PC-9 (cell line): Measurements from ENCODE around the gene NF1. TPM values are rescaled to one million over a fixed set of nuclear protein-coding genes. Genes with fewer than 3 reads are reported as not detected.

Experiments used
- BruUV-seq: library from RNA; stranded (reverse); fragments of 400-500 nt; replicated peaks from 2 replicates; lab custom pipeline; 2021; lab: Mats Ljungman, UMichigan
- CTCF ChIA-PET: fragments of 300-600 bp; sonication (Branson Sonifier 250); formaldehyde crosslinking; loops from one replicate; lab custom pipeline; 2022; ENCODE audit warnings: antibody characterized with exemption; lab: Charles Lee
- POLR2A ChIA-PET: fragments of 300-600 bp; sonication (Branson Sonifier 250); formaldehyde crosslinking; loops from one replicate; lab custom pipeline; 2022; ENCODE audit warnings: antibody characterized with exemption; ENCODE audit not compliant: unreplicated experiment; lab: Charles Lee
- DNase-seq, 2 experiments: peaks; one replicate each; pipeline versions ENCODE4 v3.0.0 to v3.0.0-alpha.2; 2015 to 2022; ENCODE audit warnings: mixed read lengths in 1 of 2
- H2AFZ ChIP-seq: fragments of 200-600 bp; sonication (generic); 2 replicates; pipeline ENCODE4 v1.8.1; 2017; ENCODE audit warnings: antibody characterized with exemption
- H3F3A ChIP-seq: fragments of 200-600 bp; sonication (generic); 2 replicates; pipeline ENCODE4 v1.8.1; 2017; ENCODE audit warnings: antibody characterized with exemption, mild to moderate bottlenecking, low read depth; ENCODE audit not compliant: insufficient read depth
- H3K27ac ChIP-seq: fragments of 200-600 bp; sonication (generic); 2 replicates; pipeline ENCODE4 v1.6.1; 2016; ENCODE audit warnings: mixed run types
- H3K27me3 ChIP-seq: fragments of 200-600 bp; sonication (generic); 2 replicates; pipeline ENCODE4 v1.6.1; 2016; ENCODE audit warnings: low read depth, mixed run types; ENCODE audit not compliant: insufficient read depth
- H3K36me3 ChIP-seq: fragments of 200-600 bp; sonication (generic); 2 replicates; pipeline ENCODE4 v1.6.1; 2016; ENCODE audit warnings: low read depth, mixed run types
- H3K4me1 ChIP-seq: fragments of 200-600 bp; sonication (generic); replicated peaks from 2 replicates; pipeline ENCODE4 v1.6.1; 2016; ENCODE audit warnings: mixed run types; ENCODE audit not compliant: insufficient read depth
- H3K4me2 ChIP-seq: fragments of 200-600 bp; sonication (generic); 2 replicates; pipeline ENCODE4 v1.6.1; 2017; ENCODE audit warnings: mixed run types
- H3K4me3 ChIP-seq: fragments of 200-600 bp; sonication (generic); 2 replicates; pipeline ENCODE4 v1.6.1; 2016; ENCODE audit warnings: mixed run types
- H3K79me2 ChIP-seq: fragments of 200-600 bp; sonication (generic); 2 replicates; pipeline ENCODE4 v1.6.1; 2017; ENCODE audit warnings: low read depth, mixed run types
- H3K9me2 ChIP-seq: fragments of 200-600 bp; sonication (generic); 2 replicates; pipeline ENCODE4 v1.8.1; 2017; ENCODE audit warnings: mild to moderate bottlenecking; ENCODE audit not compliant: insufficient read depth
- H3K9me3 ChIP-seq: fragments of 200-600 bp; sonication (generic); 2 replicates; pipeline ENCODE4 v1.8.1; 2016; ENCODE audit warnings: low read depth; ENCODE audit not compliant: insufficient read depth
- H4K20me1 ChIP-seq: fragments of 200-600 bp; sonication (generic); 2 replicates; pipeline ENCODE4 v1.8.1; 2017; ENCODE audit not compliant: insufficient read depth
- EZH2 ChIP-seq: fragments of 200-600 bp; sonication (generic); IDR thresholded peaks from 2 replicates; pipeline ENCODE4 v1.8.0; 2017; ENCODE audit warnings: antibody characterized with exemption, low read depth
- intact Hi-C: fragments of 100-400 bp; cut with micrococcal nuclease; formaldehyde crosslinking; loops from one replicate; pipeline ENCODE4 v1.10.0; 2022; ENCODE audit not compliant: unreplicated experiment
- total RNA-seq: library from RNA; stranded (reverse); gene quantifications from 2 replicates; pipeline ENCODE4 v1.2.3, GENCODE V29; 2021
- TF ChIP-seq, protein P1 (sequence below): fragments of 200-600 bp; sonication (generic); conservative IDR thresholded peaks from 2 replicates; pipeline ENCODE4 v1.6.1; 2017; ENCODE audit warnings: mixed run types, antibody characterized with exemption, mild to moderate bottlenecking, moderate library complexity

Gene NF1
- total RNA-seq, 1 experiment from 2014 or later: 61.0 TPM

DNA sequence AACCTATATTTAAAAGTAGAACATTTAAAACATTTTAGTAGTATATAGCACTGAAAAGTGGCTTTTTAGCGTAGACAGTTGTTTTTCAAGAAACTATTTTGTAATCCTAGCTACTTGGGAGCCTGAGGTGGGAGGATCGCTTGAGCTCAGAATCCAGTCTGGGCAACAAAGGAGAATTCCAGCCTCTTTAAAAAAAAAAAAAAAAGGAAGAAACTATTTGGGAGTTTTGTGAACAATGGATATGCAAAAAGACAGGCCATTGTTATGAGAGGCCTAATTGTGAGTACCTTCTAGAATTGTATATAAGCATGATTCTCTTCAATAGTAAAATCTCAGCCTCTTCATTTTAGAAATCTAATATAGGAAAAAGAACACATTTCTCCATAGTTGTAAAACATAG is 184.6 kb downstream of the NF1 start:
- no TSS peak for BruUV-seq
- Histone ChIP-seq H3K36me3 (no peaks in the 10 kb centered on the region; the same call in 1 of the 2 replicates), H3K79me2 (no peaks in the 10 kb centered on the region), H2AFZ (no peak overlapping the region), H4K20me1 (no peaks in the 10 kb centered on the region), H3K27me3 (no peaks in the 10 kb centered on the region), H3K4me1 (no peaks in the 10 kb centered on the region), H3K4me3 (no peak overlapping the region), H3F3A (no peaks in the 10 kb centered on the region), H3K27ac (no peak overlapping the region), H3K9me2 (no peaks in the 10 kb centered on the region), H3K9me3 (no peaks in the 10 kb centered on the region), H3K4me2 (no peak overlapping the region)
- DNase-seq: no peak
- no peak for TF ChIP-seq EZH2
- TF ChIP-seq, protein P1, sequence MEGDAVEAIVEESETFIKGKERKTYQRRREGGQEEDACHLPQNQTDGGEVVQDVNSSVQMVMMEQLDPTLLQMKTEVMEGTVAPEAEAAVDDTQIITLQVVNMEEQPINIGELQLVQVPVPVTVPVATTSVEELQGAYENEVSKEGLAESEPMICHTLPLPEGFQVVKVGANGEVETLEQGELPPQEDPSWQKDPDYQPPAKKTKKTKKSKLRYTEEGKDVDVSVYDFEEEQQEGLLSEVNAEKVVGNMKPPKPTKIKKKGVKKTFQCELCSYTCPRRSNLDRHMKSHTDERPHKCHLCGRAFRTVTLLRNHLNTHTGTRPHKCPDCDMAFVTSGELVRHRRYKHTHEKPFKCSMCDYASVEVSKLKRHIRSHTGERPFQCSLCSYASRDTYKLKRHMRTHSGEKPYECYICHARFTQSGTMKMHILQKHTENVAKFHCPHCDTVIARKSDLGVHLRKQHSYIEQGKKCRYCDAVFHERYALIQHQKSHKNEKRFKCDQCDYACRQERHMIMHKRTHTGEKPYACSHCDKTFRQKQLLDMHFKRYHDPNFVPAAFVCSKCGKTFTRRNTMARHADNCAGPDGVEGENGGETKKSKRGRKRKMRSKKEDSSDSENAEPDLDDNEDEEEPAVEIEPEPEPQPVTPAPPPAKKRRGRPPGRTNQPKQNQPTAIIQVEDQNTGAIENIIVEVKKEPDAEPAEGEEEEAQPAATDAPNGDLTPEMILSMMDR: no peak
- CTCF ChIA-PET: no interaction called here
- intact Hi-C loops: no loop called here
- POLR2A ChIA-PET: no interaction called here

DNA sequence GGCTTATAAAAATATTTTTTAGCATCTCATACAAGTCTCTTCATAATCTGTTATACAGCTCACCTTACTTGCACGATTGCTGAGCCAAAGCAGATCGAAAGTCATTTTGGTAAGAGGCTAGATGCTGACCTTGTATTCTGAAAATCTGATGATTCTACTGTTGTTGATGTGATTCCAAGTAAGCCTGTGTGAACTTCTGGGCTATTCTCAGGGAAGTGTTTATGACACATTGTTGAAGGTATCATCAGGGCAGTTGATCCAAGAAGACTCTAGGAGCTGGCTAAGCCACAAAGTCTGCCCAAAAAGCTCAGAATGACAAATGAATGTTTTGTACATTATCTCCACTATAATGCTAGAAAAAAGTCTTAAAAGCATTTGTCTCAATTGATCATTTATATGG is 186.3 kb downstream of the NF1 start:
- no peaks in the 10 kb centered on the region for H3F3A ChIP-seq
- H3K27me3 ChIP-seq: no peaks in the 10 kb centered on the region
- no peaks in the 10 kb centered on the region for H3K9me2 ChIP-seq
- DNase-seq: no peak
- BruUV-seq: no TSS peak
- H3K4me1 ChIP-seq: no peaks in the 10 kb centered on the region
- no peak overlapping the region for H3K4me2 ChIP-seq
- ChIA-PET CTCF (no interaction called here), POLR2A (interaction anchor here (0.6 kb wide), 1 partner anchor 14 kb away, joined by 3 read pairs; no protein-coding TSS in a partner anchor)
- H3K36me3 ChIP-seq: no peaks in the 10 kb centered on the region
- no peaks in the 10 kb centered on the region for H4K20me1 ChIP-seq
- H3K79me2 ChIP-seq: no peaks in the 10 kb centered on the region
- TF ChIP-seq EZH2: no peak
- TF ChIP-seq, protein P1: no peak
- H3K4me3 ChIP-seq: no peak overlapping the region
- H3K27ac ChIP-seq: no peak overlapping the region
- no peaks in the 10 kb centered on the region for H3K9me3 ChIP-seq
- intact Hi-C loops: no loop called here
- no peak overlapping the region for H2AFZ ChIP-seq

DNA sequence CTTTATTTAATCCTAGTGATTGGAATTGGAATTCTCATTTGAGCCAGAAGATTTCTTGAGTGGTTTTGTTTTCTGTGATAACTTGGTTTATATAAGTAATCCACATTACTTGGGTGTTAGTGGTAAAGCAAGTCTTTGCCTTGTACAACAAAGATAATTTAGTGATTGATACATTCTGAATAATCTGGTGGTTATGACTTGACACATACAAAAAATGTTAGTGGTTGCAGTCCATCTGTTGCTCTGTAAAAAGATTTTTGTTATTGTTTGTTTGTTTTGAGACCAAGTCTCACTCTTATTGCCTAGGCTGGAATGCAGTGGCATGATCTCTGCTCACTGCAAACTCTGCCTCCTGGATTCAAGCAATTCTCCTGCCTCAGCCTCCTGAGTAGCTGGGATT is 189.1 kb downstream of the NF1 start:
- no peaks in the 10 kb centered on the region for H3K27me3 ChIP-seq
- H3K79me2 ChIP-seq: no peaks in the 10 kb centered on the region
- no peak overlapping the region for H2AFZ ChIP-seq
- H3F3A ChIP-seq: no peaks in the 10 kb centered on the region
- TF ChIP-seq, protein P1: no peak
- no peak for TF ChIP-seq EZH2
- H3K27ac ChIP-seq: no peak overlapping the region
- H3K36me3 ChIP-seq: no peaks in the 10 kb centered on the region
- H3K4me1 ChIP-seq: no peaks in the 10 kb centered on the region
- CTCF ChIA-PET: no interaction called here
- DNase-seq: no peak
- POLR2A ChIA-PET: no interaction called here
- H3K4me3 ChIP-seq: no peak overlapping the region
- BruUV-seq: no TSS peak
- intact Hi-C loops: no loop called here
- no peaks in the 10 kb centered on the region for H4K20me1 ChIP-seq
- no peaks in the 10 kb centered on the region for H3K9me3 ChIP-seq
- no peaks in the 10 kb centered on the region for H3K9me2 ChIP-seq
- H3K4me2 ChIP-seq: no peak overlapping the region
